Hippocampal formation (tissue), 2 donors: ENCODE results near the gene PPP1R7.
A peak's percentile ranks its signal among the peaks of the same experiment; 100 is the strongest.

Experiments used
- DNase-seq, 2 donors: peaks; one replicate each; lab custom pipeline; 2025; lab: John Stamatoyannopoulos, UW

Gene PPP1R7

GRCh38 chr2:241140445-241140840, 9.8 kb upstream of the PPP1R7 start:
- DNase-seq: no peak

DNA sequence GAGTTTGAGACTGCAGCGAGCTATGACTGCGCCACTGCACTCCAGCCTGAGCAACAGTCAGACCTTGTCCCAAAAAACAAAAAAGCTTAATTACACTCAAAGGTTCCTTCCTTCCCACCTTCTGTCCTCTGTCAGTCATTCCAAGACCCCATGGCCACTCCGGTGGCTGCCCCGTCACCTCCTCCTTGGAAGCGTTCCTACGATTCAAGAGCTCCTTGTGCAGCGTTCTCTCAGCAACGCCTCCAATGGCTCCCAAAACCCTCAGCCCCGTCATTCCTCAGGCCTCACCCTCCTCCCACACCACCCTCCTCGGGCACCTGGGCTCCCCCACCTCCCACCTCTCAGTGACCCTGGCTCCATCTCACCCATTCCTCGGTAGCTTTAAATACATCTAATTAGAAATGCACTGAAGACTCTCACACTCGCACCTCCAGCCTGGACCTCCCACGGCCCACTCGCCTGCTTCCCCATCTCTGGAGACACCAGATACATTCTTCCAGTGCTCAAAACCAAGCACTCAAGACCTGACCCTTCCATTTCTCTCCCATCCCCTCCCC, 9.0 kb upstream of the PPP1R7 start:
- no peak for DNase-seq

GRCh38 chr2:241142063-241142462, 8.2 kb upstream of the PPP1R7 start:
- no peak for DNase-seq

- DNase-seq: no peak
Measured at GRCh38 chr2:241142593-241142992, 7.7 kb upstream of the PPP1R7 start.

DNA sequence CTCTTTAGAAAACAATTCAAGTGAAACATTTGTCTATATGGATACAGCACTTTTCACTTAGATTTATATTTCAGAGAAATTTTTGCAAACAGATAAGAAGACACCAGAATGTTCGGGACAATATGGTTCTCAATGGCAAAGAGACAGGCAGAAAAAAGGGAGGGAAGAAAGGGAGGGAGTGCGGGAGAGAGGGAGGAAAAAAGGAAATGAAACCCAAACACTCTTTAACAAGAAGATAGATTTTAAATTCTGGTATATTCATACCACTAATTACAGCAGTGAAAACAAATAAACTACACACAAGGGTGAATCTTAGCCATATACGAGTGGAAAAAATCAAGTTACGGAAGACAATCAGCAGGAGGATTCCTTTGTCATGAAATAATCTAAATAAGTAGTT, 4.0 kb upstream of the PPP1R7 start:
- DNase-seq: no peak

DNA sequence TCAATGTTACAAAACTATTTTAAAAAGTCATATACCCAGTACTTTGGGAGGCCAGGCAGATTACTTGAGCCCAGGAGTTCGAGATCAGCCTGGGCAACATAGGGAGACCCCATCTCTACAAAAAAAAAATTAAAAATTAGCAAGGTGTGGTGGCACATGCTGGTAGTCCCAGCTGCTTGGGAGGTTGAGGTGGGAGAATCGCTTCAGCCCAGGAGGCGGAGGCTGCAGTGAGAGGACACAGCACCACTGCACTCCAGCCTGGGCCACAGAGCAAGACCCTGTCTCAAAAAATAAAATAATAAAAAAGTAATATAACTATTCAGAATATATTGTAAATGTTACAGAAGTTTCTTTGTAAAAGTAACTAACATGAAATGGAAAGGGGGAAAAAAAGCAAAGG, 2.9 kb upstream of the PPP1R7 start:
- DNase-seq: no peak

DNA sequence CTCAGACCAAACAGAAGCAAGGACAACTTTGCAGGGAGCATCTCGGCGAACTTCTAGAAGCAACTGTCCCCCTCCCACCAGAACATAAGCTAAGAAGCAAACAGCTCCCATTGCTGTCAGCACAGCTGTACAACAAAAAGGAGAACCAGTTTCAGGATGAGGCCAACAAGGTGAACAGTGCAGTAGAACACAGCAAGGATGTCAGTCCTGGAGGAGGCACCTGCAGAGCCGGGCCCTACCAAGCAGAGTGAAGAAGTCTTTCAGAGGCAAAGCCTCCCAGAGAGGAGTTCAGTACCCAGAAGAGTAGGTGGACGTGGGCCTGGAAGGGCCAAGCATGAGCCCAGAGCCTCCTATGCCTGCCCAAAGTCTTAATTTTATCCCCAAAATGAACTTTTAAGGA, 2.0 kb upstream of the PPP1R7 start:
- DNase-seq: no peak

- peak; percentile 89 to 94 for DNase-seq
Measured at GRCh38 chr2:241148891-241149674, 1.2 kb upstream of the PPP1R7 start, which contains the start of gene PASK. PASK (minus strand) TSS chr2:241149472; CDS start chr2:241143032, 6,440 bp downstream.

GRCh38 chr2:241149675-241149924, 667 bp upstream of the PPP1R7 start:
- DNase-seq: no peak

GRCh38 chr2:241150660-241151530, 628 bp downstream of the PPP1R7 start:
- DNase-seq: peak in 1 of 2 donors; percentile 36

DNA sequence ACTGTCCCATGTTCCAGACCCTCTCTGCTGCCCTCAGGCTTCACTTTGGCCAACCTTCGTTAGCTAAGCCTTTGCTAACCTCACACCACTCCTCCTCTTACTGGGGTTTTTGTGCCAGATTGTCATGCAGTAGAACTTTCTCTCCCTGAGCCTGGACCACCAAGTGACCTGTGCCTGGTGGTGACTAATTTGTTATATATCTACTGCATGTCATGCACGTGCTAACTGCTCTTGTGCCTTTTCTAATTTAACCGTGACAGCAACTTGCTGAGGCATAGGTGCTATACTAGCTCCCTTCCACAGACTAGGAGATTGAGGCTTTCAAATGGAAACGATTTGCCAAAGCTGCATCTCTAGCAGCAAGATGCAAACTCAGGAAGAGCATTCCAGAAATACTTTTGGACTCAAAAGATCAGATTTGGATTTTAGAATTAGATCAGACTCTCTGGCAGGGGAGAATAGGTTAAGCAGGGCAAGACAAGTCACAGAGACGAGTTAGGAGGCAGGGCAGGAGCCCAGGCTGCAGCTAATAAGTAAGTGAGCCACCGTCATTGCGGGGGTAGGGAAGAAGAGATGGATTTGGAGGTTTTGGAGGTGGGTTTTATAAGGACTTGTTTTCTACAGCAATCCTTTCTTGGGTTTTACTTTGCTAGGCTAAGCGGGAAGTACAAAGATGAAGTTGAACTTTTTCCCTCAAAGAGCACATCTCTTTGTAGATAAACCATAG, 1.8 kb downstream of the PPP1R7 start:
- no peak for DNase-seq

- no peak for DNase-seq
Measured at GRCh38 chr2:241153616-241154015, 3.3 kb downstream of the PPP1R7 start.

GRCh38 chr2:241154915-241155314, 4.6 kb downstream of the PPP1R7 start:
- no peak for DNase-seq

GRCh38 chr2:241155936-241156335, 5.7 kb downstream of the PPP1R7 start:
- no peak for DNase-seq

DNA sequence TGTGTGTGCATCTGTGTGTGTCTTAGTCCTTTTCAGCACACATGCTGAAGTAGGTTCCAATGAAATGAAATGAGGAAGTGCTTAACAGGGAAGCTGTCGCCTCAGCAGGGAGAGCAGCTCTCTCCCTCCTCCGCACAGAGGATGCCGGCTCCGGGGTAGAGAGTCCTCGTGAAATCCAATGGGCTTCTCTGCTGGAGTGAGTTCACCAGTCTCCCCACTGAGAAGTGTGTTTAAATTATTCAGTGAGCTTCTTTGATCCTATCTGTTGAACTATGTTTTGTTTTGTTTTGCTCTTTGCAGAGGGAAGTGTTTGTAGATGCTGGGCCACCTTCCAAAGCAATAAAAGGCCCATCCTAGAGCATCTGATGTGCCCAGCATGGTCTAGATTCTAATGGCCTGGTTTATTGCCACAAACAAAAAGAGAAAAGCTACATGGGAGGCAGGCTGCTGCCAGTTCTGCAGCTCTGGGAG, 6.7 kb downstream of the PPP1R7 start:
- peak in 1 of 2 donors; percentile 7 for DNase-seq

DNA sequence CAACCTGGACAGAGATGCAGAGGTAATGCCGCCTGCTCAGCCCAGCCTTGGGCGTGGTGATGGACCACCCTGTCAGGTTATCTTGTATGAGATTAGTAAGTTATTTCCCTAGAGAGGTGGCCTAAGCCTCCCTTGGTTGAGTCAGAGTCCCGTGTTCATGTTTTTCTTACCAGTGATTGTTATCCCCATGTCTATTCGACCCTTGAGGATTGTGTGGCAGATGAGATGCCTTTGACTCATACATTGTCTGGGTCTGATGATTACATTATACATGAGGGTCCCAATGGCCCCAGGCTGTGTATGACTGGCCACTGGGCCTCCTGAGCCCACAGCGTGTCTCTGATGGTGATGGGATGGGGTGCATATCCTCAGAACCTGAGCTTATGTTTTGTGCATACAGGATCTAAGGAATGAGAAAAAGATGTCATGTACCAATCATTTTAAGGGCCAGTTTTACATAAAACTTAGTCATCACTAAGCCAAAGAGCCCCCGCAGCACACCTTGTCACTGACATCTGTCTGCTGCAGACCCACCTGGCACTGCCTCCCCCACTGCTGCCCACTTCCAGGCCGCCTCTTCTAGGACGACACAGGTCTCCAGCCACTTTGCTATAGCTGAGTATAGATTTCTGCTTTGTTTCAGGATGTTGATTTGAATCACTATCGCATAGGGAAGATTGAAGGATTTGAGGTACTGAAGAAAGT, 7.7 kb downstream of the PPP1R7 start:
- DNase-seq: no peak

GRCh38 chr2:241158546-241158900, 8.3 kb downstream of the PPP1R7 start:
- DNase-seq: no peak

DNA sequence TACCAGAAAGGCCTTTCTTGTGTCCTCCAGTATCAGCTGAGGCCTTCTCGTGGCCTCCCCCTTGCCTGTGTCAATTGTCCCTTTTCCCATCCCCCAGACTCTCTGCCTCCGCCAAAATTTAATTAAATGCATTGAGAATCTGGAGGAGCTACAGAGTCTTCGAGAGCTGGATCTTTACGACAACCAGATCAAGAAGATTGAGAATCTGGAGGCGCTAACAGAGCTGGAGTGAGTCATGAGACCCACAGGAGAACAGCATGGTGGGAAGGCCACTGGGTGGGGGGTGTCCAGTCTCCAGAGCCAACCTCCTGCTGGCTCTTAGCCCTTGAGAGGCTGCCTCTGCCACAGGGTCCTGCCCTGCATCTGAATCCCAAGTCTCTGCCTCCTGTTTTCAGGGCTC, 8.8 kb downstream of the PPP1R7 start:
- DNase-seq: no peak

- no peak for DNase-seq
Measured at GRCh38 chr2:241160318-241160717, 10.1 kb downstream of the PPP1R7 start.

DNA sequence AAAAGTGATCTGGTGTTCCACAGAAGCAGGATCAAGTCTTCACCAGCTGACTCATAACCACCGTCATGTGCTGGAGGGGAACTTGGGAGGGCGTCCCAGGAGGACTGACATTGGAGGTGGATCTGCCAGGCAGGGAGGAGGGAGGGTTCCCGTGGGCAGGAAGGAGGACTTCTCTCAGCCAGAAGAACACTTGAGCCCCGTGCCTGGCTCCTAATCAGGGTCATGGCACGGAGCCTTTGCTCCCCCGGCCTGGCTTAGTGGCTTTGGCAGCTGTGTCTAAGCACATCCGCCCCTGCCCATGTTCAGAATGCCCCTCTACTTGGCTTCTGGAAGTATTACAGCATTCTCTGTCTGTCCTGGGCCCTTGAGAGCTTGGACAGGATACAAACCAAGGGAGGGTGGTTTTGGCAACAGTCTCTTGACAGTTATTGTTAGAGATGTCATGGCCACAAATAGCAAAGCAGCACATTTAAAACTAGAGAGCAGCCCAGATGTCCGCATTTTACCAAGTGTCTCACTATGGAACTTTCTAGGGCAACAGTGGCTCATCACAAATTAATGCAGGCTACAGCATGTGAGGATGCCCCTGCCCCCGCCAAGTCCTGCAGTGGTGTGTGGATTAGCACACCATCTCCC, 11.5 kb downstream of the PPP1R7 start:
- peak; percentile 28 to 41 for DNase-seq

DNA sequence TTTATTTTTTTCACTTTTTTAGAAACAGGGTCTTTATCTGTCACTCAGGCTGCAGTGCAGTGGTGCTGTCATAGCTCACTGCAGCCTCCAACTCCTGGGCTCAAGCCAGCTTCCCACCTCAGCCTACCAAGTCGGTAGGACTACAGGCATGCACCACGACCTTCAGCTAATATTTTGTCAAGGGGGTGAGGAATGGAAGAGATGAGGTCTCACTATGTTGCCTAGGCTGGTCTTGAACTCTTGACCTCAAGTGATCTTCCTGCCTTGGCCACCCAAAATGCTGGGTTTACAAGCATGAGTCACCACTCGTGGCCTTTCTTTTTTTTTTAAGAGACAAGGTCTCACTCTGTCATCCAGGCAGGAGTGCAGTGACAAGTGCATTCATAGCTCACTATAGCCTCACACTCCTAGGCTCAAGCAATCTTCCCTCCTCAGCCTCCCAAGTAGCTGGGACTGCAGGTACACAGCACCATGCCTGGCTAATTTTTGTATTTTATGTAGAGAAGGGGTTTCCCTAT, 13.4 kb downstream of the PPP1R7 start:
- DNase-seq: no peak
